Erythroblast (primary cell): ENCODE results near the gene SERPINA1.
"Not testable (repeated sequence)": the region's sequence is repeated elsewhere in the genome, so short reads cannot be mapped to it uniquely, and the experiment has no call there.

ENCODE experiments used
- DNase-seq, 2 experiments: peaks; one replicate each; lab custom pipeline; 2025; lab: John Stamatoyannopoulos, UW
- GATA1 ChIP-seq: IDR thresholded peaks from 2 replicates; pipeline ENCODE4 v1.6.1; 2011; ENCODE audit warnings: low read depth, mild to moderate bottlenecking, control low read depth, low read length, moderate library complexity
- POLR2A ChIP-seq: IDR thresholded peaks from 2 replicates; pipeline ENCODE4 v1.6.1; 2011; ENCODE audit warnings: mild to moderate bottlenecking, low read length

SERPINA1 gene

DNA sequence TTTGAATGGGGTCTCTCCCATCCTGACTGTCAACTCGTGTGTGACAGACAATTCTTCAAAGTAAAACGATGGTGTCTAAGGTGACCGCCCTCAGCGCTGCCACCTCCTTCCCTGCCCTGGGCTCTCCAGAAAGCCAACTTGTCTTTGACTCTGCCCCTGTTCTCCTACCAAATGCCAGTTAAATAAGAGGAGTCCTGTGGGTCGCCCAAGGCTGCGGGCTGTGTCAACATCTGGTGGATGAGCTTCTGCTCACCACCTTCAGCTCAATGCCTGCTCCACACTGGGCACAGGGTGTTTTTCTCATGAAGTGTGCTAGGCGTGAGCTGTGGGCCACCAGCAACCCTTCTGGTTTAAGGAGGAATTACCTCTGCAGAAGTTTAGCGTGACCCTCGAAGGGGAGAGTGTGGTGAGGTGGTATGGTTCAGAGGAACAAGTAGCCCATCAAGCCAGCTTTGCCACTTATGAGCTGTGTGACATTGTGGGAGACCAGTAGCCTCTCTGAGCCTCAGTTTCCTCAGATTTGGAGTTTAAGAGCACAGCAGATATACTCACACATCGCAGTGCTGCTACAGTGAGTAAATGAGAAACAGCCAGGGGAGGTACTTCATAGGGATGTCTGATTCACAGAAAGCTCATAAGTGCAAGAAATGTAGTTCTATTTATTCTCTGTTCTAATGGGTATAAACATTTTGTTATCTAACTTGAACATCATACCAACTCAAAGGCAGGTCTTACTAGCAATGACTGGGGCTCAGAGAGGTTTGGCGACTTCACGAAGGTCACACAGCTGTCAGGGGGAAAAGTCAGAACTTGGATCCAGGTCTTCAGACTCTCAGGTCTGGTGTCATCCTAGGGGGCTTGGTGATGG lies 12.1 kb downstream of the SERPINA1 start:
- no peak for TF ChIP-seq POLR2A
- no peak for TF ChIP-seq GATA1

GRCh38 chr14:94375552-94376107 lies 12.8 kb downstream of the SERPINA1 start:
- TF ChIP-seq GATA1 (no peak), POLR2A (no peak)
- no peak for DNase-seq

More for the DNA sequence above, 12.1 kb downstream of the SERPINA1 start:
- DNase-seq = no peak

GRCh38 chr14:94374749-94375260 lies 13.6 kb downstream of the SERPINA1 start:
- TF ChIP-seq GATA1 (no peak), POLR2A (no peak)
- DNase-seq = no peak

DNA sequence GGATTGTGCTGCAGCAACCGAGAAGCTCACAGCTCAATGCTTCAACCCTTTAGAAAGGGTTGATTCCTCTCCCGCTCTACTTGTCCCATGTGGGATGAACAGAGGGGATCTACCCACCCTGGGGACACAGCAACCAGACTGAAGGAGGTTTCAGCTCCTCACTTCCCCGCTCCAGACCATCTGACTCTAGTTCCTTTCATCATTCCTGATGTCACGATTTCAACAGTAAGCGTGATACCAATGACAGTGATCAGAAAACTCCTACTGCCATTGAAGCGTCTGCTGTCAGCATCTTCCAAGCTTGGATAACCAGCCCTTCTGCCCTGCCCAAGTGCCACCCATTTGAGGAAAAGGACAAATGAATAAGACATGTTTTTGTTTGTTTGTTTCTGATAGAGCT lies 14.3 kb downstream of the SERPINA1 start:
- TF ChIP-seq GATA1 (no peak), POLR2A (no peak)
- DNase-seq = no peak

DNA sequence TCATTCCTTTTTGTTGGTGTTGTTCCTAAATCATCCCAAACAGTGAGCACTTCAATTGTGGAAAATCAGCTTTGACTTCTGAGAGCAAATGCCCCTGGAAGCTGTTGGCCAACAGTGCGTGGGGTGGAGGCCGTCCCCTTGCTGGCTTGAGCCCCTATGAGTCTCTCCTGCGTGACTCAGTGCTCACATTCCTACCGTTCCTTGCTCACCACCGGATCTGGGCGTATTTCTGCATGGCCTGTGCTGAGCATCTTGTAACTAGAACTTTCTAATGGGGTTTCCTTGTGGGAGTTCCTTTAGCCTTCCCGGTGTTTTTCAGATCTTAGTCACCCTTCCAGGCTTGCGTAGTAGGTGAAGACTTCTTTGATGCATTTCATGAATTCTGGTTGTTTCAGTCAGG lies 14.7 kb downstream of the SERPINA1 start:
- no peak for TF ChIP-seq GATA1
- no peak for TF ChIP-seq POLR2A
- DNase-seq = no peak

GRCh38 chr14:94372021-94372605 lies 16.3 kb downstream of the SERPINA1 start:
- no peak for DNase-seq
- TF ChIP-seq GATA1 (no peak), POLR2A (no peak)

- TF ChIP-seq GATA1 (no peak), POLR2A (no peak)
- no peak for DNase-seq
Measured at GRCh38 chr14:94370524-94370910, 17.9 kb downstream of the SERPINA1 start.

DNA sequence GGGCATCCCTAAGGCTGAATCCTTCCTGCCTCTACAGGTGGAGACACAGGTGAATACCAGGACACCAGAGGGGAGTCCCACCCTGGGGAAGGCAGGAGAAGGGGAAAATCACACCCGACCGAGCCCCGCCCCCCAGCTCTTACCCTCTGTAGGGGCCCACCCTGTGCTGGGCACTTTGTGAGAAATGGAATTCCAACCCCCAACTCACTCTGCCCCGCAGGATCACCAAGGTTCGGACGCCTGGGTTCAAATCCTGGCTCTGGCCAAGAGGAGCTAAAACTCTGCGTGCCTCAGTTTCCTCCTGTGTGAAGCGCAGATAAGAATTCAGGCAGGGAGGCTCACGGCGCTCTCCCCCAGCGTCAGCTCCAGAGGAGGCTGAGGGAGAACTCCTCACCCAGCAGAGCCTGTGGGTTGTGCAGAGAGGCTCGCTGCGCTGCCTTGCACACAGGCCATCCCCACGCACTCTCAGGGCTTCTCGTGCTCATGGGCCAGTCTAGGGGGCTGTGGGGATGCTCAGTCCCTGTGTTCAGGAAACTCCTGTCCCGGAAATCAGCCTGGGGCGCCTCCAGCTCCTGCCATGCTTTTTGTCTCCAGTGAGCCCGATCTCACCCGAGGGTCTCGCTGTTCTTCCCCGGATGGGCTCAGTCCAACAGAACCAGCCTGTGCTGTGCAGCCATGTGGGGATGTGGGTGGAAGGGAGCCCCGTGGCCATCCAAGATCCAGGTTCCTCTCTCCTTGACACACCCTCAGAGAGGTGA lies 18.5 kb downstream of the SERPINA1 start:
- not testable (repeated sequence) for DNase-seq

DNA sequence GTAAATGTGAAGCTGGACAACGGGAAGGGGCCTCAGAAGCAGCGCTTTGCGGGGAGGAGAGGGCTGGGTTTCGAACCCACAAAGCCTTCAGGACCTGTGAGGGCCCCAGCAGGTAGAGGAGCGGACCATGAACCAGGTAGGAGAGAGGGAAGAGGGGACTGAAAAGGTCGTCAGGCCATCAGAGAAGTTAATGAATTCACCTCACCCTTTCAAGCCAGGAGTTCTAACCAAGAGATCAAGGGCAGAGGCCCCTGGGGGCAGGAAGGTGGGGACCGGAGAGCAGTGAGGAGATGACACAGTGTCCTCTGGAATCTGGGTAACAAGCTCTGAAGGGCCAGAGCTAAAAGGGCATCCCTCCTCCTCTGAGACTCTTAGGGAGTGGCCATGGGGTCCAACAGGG lies 19.4 kb downstream of the SERPINA1 start:
- TF ChIP-seq POLR2A (no peak), GATA1 (no peak)
- no peak for DNase-seq

DNA sequence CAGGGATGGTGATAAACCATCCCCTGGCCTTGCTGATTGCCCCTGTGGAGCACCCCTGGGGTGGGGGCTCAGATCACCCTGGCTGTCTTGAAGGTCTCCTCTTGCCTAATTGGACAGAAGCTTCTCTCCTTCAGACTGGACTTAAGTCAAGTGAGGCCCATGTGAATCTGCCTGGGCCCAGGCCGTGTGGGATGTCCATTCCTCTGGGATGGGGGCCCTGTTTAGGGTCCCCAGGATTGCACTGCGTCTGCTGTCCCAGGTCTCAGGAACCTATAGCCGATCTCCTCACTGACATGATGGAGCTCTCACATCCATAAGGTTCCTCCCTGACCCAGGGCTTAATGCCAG lies 20.2 kb downstream of the SERPINA1 start:
- no peak for DNase-seq
- TF ChIP-seq POLR2A = no peak
- no peak for TF ChIP-seq GATA1

DNA sequence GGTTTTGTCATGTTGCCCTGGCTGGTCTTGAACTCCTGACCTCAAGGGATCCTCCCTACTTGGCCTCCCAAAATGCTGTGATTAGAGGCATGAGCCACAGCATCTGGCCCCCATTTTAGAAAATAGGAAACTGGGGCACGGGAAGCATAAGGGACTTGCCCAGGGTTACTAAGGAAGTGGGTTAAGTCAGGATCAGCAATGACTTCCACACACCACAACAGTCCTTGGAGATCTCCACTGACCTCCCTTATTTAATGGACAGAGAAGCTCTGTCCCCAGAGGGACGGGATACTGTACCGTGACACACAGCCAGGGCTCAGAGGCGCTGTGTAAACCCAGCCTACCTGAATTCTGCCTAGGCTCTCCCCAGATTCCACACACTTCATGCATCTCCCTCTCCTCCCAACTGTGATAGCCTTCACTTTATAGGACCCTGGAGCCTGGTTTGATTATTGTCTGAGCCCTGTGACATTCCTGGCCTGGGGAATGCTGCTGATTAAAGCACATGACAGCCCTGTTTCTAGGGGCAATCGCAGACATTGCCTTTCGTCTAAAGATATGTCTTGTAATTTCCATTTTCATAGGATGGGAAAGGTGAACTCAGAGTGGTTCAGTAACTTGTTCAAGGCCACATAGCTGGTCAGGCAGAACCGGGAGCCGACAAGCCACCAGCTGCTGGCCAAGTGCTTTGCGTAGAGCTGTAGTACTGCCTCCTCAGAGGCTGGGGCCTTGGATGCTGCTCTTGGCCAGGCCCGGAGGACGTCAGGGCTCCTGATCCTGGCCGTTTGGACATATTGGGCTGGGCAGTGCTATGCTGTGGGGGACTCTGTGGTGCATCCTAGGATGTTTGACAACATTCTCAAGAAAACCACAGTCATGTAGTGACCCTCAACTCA lies 20.8 kb downstream of the SERPINA1 start:
- no peak for TF ChIP-seq GATA1
- no peak for TF ChIP-seq POLR2A
- DNase-seq = no peak

DNA sequence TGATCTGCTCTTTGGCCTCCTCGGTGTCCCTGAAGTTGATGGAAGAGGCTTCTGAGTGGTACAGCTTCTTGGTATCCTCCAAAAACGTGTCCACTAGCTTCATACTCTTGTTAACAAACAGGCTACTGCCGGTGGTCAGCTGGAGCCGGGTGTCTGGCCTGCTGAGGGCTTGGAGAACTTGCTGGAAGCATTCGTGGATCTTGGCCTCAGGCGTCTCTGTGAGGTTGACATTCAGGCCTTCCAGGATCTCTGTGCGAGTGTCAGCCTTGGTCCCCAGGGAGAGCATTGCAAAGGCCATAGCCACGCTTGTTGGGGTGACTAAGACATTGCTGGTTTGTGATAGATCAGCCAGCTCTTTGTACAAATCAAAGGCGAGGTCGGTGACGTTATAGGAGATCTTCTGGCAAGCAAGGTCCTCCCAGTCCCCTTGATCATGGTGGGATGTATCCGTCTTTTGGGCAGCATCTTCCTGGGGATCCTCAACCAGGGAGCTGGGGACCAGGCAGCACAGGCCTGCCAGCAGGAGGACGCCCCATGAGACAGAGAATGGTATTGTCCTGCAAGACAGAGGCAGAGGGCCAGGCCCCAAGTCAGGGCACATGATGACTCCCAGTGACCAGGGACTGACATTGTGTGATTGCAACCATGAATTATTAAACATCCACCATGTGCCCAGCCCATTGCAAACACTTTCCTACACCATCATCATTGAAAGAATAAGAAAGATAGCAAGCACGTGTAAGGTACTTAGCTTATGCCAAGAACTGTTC lies 22.1 kb downstream of the SERPINA1 start, which contains the start of gene SERPINA2:
SERPINA2 (minus strand) TSS at position 553 of the 770 bp plus-strand sequence.
- no peak for TF ChIP-seq GATA1
- no peak for TF ChIP-seq POLR2A
- DNase-seq = no peak

DNA sequence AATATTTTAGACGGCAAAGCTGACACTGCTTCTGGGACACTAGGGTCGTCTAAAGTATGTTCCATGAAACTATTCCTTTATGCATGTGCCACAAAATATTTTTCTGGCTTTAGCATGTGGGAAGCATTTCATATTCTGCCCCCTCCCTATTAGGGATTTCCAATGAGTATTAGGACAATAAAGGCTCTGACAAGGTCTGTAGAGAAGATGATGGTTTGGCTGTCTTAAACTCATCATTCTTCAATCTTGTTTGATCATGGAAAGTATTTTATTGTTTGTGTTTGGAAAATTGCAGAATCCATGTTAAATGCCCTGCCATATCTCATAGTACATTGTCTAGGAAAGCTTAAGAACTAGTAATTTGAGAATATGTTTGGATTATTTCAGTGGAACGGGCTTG lies 22.8 kb downstream of the SERPINA1 start:
- TF ChIP-seq POLR2A = no peak
- no peak for TF ChIP-seq GATA1
- no peak for DNase-seq
